Hematopoietic multipotent progenitor cell treated with erythropoietin and hydrocortisone succinate and interleukin-3 and kit ligand, for 4 days (in vitro differentiated cells): ENCODE results near the gene MAP3K10.

Experiments used
- DNase-seq: peaks from one replicate; pipeline ENCODE4 v3.0.0-alpha.2; 2015

The MAP3K10 gene

GRCh38 chr19:40234429-40235237 is 43.4 kb downstream of the MAP3K10 start:
- no peak for DNase-seq

GRCh38 chr19:40235238-40236025 is 44.2 kb downstream of the MAP3K10 start:
- peak; percentile 30 for DNase-seq

DNA sequence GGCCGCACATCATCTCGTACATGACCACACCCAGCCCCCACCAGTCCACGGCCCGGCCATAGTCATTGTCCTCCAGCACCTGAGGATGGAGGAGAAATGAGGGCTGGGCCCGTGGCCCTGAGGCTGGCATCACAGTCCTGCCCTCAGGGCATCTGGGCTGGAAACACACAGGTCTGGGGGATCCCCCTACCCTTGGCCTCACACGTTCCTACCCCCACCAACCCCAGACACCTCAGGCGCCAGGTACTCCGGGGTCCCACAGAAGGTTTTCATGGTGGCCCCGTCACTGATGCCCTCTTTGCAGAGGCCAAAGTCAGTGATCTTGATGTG is 44.8 kb downstream of the MAP3K10 start:
- no peak for DNase-seq

- no peak for DNase-seq
Measured at GRCh38 chr19:40236366-40236765, 45.1 kb downstream of the MAP3K10 start.

- DNase-seq: no peak
Measured at GRCh38 chr19:40237791-40238190, 46.6 kb downstream of the MAP3K10 start.

GRCh38 chr19:40238775-40239174 is 47.5 kb downstream of the MAP3K10 start:
- DNase-seq: no peak

DNA sequence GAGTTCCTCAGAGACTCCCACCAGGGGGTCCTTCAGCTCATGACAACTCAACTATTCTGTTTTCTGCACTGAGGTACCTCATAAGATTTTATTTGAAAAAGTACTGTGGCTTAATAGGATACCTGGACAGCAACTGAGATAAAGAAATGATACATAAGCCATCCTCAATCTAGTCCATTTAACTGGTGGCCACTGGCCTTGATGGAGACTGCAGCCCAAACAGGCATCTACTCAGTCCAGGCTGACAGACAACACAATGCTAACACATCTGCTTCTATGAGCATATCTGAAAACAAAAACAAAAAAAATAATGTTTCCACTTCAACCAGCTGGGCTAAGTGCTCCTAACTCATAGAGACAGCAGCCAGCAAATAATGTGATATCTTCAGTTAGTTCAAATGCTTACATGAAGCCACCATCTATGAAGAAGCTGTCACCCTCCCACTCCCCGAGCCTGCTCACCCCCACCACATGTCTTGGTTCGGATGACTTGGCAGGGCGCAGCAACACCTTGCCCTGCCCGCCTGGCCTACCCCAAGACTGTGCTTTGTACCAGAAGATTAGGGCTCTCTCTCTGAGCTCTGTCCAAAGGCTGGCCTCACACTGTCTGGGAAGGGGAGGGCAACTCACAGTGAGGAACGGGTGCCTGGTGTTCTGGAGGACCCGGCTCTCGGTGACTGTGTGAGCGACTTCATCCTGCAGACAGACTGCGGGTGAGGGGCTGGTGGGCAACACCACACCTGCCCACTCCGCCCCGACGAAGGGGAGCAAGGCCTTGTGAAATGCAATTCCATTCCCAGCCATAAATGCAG is 48.4 kb downstream of the MAP3K10 start:
- no peak for DNase-seq

DNA sequence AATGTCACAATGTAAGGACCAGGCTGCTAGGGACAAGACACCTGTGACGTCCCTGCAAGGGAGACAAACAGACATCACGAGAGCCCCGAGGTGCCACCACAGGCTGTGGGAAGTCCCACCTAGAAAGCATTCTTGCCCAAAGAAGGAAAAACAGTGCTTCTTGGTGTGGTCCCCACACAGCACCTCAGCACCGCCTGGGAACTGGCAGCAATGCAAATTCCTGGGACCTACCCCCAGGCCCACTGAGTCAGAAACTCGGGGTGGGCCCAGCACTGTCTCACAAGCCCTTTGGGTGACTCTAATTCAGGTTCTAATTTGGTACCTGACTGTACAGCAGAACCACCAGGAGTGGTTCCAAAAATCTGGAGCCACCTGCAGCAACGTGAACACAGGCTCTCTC is 49.1 kb downstream of the MAP3K10 start:
- DNase-seq: no peak

DNA sequence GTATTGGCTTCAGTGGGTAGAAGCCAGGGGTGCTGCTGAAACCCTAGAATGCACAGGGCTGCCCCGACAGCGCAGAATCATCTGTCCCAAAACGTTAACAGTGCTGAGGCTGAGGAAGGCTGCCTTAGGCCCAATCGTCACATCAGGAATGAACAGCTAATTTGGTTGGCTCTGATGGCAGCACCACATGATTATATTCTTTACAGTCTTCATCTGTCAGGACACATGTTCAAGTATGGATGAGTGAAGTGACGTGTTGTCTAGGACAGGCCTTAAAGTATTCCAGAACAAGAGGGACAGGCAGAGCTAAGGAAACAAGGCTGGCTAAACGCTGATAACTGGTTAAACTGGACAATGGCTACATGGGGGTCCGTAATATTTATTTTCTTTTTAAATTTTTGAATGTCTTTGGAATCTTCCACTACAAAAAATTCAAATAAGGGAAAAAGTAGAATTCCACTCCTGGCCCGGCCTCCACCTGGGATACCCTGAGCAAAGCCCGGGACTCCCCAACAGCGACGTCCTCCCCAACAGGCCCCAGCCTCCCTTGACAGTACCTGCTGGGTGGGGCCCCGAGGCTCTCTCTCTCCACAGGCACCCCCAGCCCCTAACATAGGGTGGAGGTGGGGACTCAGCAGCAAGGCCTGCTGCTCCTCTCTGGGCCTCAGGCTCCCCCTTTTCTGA is 50.0 kb downstream of the MAP3K10 start:
- DNase-seq: no peak

DNA sequence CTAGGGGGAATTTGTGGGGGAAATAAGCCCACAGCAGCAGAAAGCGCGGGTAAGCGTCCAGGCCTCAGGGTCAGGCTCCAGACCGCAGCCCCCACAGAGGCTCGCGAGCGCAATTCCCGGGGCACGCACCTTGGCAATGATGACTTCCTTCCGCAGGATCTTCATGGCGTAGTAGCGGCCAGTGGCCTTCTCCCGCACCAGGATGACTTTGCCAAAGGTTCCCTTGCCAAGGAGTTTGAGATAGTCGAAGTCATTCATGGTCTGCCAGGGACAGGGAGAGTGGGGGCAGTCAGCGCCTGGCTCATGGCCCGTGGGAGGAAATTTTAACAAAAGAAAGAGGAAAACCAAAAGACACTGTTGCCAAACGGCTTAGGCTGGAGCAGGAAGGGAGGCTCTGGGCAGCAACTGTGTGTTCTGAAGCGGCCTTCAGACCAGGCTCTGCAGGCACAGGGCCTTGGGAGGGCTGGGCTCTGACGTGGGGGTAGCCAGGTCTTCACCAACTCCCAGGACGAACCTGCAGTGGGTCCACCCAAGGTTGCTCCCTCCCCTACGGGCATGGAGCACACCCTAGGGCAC is 50.7 kb downstream of the MAP3K10 start:
- DNase-seq: no peak

DNA sequence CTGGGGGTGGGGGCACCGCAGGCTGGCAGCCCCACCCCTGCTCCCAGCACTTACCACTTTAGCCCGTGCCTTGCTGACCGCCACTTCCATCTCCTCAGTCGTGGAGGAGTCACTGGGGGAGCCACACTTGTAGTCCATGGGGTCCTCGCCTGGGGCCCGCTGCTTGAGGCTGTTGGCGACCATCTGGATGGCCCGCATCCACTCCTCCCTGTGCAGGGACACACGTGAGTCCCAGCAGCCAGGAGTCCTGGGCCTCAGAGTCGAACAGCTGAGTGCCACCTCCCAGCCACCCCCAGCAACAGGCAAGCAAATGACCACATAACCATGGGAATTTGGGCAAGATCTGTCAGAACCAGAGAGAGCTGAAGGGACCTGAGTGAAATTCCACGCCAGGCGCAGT is 51.3 kb downstream of the MAP3K10 start:
- no peak for DNase-seq

DNA sequence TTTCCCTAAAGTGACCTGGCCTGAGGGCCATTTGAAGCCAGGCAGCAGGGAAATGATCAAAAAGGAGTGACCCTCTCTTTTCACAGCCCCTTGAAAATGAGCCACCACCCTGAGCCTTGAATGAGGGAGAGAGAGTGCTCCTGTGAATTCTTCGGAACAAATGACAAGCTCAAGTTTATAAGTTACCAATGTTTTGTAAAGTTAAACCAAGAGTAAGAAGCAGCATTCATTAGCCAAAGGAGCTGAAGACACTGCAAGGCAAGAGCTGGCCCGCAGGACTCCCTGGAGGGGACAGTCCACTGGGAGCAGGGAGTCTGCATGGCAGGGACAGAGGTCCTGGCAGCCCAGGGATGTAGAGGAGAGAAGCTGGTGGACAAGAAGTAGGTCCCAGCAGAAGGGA is 52.0 kb downstream of the MAP3K10 start:
- no peak for DNase-seq

GRCh38 chr19:40244579-40245317 is 53.5 kb downstream of the MAP3K10 start:
- no peak for DNase-seq

DNA sequence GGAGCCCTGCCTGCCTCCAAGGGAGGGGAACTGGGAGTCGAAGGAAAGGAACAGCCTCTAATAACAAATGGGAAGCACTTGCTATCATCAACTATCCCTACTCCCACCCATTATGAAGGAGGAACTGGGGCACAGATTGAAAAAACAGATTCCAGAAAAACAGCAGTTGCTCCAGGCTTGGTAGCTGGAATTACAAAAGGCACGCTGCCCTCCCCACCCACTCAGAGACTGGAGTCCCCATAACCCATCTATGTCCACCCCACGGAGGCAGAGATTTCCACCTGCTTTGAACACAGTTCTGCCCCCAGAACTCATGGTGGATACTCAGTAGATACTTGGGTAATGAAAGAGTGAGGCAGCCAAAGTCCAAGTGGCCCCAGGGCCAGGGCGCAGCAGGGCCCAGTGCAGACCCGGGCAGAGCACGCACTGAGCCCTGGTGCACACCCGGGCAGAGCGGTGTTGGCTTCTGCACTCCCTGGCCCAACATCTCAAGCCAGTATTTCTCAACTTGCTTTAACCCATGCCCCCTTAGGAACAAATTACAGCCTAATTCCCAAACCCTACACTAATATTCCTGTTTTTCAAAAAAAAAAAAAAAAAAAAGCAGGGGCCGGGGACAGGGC is 54.4 kb downstream of the MAP3K10 start:
- DNase-seq: no peak

- no peak for DNase-seq
Measured at GRCh38 chr19:40246292-40247073, 55.3 kb downstream of the MAP3K10 start.

GRCh38 chr19:40247178-40247577 is 56.0 kb downstream of the MAP3K10 start:
- no peak for DNase-seq

DNA sequence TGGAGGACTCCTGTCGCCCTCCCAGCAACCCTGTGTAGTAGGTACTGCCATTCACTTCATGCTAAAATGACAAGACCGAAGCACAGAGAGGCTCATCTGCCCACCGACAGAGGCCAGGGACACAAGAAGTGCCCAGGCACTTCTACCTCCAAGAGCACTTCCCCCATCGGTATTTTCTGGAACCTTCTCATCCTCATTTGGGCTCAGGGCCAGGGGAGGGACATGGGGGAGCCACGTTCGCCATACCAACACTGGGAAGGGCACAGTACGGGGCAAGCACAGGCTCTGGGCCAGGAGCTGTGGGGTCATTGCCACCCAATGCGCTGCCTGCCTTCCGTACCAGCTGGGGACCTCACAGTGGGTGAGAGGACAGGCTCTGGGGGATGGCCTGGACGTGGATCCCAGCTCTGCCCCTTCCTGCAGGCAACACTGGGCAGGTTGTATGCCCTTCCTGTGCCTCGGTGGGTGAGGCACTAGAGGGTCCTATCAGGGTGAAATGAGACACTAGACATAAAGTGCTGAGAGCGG is 56.6 kb downstream of the MAP3K10 start:
- no peak for DNase-seq

- no peak for DNase-seq
Measured at GRCh38 chr19:40249201-40249600, 58.0 kb downstream of the MAP3K10 start.

GRCh38 chr19:40249781-40250180 is 58.6 kb downstream of the MAP3K10 start:
- DNase-seq: no peak

DNA sequence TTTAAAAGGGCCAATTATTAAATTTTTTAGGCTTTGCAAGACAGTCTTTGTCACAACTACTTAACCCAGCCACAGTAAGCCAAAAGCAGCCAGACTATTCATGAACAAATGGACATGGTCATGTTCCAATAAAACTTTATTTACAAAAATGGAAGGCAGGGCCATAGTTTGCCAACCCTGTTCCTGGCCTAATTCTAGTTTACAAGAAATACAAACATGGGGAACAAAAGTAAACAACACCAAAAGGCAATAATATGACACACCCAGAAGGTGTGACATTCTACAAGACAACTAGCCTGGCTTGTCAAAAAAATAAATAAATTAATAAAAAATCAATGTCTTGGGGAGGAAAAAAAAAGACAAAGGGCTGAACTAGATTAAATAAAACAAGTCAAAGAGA is 60.0 kb downstream of the MAP3K10 start:
- no peak for DNase-seq
